ENCODE results near the gene MMS19.

Gene MMS19, protein sequence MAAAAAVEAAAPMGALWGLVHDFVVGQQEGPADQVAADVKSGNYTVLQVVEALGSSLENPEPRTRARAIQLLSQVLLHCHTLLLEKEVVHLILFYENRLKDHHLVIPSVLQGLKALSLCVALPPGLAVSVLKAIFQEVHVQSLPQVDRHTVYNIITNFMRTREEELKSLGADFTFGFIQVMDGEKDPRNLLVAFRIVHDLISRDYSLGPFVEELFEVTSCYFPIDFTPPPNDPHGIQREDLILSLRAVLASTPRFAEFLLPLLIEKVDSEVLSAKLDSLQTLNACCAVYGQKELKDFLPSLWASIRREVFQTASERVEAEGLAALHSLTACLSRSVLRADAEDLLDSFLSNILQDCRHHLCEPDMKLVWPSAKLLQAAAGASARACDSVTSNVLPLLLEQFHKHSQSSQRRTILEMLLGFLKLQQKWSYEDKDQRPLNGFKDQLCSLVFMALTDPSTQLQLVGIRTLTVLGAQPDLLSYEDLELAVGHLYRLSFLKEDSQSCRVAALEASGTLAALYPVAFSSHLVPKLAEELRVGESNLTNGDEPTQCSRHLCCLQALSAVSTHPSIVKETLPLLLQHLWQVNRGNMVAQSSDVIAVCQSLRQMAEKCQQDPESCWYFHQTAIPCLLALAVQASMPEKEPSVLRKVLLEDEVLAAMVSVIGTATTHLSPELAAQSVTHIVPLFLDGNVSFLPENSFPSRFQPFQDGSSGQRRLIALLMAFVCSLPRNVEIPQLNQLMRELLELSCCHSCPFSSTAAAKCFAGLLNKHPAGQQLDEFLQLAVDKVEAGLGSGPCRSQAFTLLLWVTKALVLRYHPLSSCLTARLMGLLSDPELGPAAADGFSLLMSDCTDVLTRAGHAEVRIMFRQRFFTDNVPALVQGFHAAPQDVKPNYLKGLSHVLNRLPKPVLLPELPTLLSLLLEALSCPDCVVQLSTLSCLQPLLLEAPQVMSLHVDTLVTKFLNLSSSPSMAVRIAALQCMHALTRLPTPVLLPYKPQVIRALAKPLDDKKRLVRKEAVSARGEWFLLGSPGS

DNA sequence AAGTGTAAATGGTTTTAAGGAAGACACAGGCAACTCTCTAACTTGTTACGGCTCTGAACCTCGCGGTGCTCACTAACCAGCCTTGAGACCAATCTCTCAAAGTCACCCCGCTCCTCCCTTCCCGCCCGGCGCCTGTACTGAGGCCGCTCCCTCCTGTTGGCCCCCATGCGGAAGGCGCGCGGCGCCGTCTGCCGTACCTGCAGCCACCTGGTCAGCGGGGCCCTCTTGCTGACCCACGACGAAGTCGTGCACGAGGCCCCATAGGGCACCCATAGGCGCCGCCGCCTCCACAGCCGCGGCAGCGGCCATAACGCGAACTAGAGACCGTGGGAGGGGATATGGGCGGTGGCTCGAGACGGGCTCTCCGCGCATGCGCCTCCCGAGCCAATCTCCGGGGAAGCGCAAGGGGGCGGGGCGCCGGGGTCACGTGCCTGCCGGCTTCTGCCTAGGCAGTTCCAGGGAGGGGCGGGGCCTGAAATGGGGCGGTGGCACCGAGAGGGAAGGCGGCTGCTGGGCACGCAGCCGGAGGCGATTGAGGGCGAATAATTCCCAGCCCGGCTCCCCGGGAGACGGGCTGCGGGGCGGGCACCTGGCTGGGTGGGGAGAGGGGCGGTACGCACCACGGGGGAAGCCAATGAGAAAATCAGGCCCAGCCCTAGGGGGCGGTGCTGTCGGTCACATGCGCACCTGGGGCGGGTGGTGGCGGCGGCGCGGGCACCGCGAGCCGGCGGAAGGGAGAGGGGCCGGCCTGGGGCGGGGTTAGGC lies at the start of gene MMS19:
MMS19 (minus strand) TSS at position 347 of the 765 bp plus-strand sequence; CDS start at position 309, 38 bp downstream.
- DNase-seq (ENCODE audit: low read depth) = peak; percentile 100

DNA sequence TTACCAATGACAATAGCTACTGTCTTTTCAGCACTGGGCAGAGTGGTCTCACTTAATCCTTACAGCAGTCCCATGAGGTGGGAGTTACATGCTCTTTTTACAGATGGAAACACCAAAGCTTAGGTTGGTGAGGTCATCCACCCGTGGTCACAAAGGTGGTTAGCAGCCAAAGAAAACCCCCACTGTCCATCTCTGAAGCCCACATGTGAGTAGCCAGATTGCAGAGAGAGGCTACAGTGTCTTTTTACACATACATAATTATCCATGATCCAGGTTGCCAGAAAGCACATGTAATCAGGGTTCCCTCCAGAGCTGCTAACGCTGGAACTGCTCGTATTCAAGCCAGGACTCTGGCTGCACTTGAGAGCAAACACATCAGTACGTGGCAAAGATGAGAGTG lies 49.7 kb upstream of the MMS19 start:
- DNase-seq (ENCODE audit: low read depth) = no peak

- no peak for DNase-seq (ENCODE audit: low read depth)
Measured at GRCh38 chr10:97547271-97547600, 49.0 kb upstream of the MMS19 start.

- no peak for DNase-seq (ENCODE audit: low read depth)
Measured at GRCh38 chr10:97546456-97547270, 48.4 kb upstream of the MMS19 start.

DNA sequence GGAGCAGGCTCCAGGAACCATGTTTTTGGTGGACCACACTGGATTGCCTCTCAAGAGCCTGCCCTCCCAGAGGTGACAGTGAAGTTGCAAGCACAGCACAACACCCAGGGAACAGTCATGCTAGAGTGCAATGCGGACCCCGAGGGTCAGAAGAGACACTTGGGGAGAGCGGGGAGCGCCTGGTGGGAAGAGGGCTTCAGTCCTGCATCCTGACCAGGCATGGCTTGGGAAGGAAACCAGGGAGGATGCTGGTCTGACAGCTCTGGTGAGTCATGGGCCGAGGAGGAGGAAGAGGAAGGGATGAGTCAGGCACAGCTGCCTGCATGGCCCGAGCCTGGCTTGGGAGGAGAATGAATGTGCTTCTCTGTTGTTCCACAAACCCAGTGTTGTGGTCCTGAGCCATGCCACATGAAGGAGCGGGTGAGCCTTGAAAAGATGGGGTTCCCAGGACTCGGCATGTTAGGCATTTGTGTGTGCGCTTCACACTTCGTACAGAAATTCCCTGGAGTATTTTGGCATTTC lies 44.9 kb upstream of the MMS19 start:
- DNase-seq (ENCODE audit: low read depth) = peak; percentile 58

- DNase-seq (ENCODE audit: low read depth) = peak; percentile 21
Measured at GRCh38 chr10:97542169-97543024, 44.2 kb upstream of the MMS19 start.

DNA sequence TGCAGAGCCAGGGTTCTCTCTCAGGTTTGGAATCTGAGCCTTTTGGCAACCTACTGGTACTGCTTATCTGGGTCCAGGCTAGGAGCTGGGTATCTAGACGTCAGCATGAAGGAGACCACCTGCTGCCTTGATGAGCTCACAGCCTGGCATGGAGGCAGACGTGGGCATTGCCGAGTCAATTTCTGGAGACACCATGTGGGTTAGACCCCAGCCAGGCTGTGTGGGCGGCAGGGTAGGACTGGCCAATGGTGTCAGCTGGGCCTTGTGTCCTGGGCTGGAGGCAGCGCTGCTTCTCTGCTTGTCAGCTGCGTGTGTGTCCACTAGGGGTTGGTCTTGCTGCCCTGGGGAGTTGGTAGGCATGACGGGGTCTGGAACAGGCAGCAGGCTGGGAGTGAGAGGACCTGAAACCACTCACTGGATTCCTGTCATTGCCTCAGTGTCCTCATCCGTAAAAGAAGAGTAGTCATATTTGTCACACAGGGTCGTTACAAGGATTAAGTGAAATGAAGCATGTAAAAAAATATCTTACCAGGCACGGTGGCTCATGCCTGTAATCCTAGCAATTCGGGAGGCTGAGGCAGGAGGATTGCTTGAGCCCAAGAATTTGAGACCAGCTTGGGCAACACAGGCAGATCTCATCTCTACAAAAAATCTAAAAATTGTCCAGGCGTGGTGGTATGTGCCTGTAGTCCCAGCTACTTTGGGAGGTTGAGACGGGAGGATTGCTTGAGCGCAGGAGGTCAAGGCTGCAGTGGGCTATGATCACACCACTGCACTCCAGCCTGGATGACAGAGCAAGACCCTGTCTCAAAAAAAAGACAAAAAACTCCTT lies 42.7 kb upstream of the MMS19 start:
- DNase-seq (ENCODE audit: low read depth) = no peak

DNA sequence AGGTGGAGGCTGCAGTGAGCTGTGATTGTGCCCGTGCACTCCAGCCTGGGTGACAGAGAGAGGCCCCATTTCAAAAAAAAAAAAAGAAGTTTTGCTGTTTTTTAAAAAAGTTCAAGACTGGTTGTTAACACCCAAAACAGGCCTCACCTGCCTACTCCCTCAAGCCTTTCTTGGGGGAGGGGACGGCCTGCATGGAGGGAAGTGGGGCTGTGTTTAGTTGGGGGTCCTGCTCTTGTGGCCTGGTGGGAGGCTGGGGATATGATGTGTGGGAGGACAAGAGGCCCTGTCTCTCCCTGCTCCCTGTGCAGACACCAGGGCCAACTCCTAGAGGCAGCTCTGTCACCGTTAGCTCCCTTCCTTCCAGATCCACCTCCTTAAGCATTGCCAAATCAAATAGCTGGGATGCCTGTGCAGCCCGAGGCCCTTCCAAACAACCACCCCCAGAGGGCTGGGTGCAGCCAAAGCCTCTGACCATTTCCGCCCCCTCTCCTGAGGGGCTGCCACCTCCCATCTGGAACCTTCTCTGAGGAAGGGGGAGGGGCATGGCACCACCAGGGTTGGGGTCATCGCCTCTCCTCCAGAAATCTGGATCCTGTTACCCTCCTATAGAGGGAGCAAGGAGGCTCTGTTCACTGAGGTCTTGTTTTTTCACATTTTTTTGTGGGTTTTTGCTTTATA lies 41.4 kb upstream of the MMS19 start:
- DNase-seq (ENCODE audit: low read depth) = no peak

DNA sequence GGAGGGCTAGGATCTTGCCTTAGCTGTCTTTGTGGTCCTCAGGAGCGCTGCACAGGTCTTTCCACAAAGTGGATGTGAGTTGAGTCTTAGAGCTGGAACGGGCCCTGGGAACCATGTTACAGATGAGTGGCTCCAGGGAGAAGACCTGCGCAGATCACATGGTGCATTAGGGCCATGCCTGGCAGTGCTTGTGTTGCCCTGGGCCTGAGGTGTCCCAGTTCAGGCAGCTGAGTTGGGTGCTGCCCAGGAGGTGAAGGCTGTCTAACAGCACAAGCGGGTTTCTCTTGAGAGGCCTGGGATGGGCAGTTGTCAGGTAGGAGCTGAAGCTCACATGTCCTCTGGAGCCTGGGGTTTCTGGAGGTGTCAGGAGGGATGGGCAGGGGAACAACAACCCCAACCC lies 40.6 kb upstream of the MMS19 start:
- no peak for DNase-seq (ENCODE audit: low read depth)

DNA sequence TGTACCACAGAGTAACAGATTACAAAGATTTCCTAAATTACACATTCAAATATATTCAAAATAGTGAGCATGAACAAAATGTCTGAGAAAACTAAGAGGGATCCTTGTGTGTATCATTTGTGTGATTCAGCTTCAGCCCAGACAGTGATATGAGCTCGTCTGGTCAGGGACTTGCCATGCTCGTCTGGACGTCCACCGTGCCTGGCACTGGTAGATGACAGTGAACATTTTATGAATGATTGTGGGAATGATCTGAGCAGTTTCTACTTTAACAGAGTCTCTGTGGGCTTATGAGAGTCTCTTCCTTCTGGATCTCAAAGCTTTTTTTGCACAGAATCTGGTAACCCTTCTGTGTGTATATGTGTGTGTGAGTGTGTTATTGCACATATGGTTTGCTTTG lies 40.2 kb upstream of the MMS19 start:
- DNase-seq (ENCODE audit: low read depth) = no peak

- no peak for DNase-seq (ENCODE audit: low read depth)
Measured at GRCh38 chr10:97537186-97537869, 39.1 kb upstream of the MMS19 start.

- peak; percentile 39 for DNase-seq (ENCODE audit: low read depth)
Measured at GRCh38 chr10:97534746-97535367, 36.6 kb upstream of the MMS19 start.

DNA sequence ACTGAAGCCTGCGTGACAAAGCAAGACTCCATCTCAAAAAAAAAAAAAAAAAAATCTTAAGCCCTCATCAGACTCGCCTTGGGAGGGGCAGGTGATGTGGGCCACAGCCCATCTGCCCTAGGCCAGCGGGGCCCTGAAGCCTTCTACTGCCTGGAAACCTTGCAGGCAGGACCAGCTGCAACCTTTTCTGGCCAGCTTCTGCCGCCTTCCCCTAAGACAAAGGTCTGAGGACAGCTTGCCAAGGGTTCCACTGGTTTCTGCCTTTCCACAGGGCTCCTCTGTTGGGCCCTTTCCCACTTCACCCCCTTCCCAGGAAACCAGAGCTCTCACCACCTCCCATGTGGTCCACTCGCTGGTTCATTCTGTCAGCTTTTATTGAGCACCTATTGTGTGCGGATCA lies 35.7 kb upstream of the MMS19 start:
- no peak for DNase-seq (ENCODE audit: low read depth)

DNA sequence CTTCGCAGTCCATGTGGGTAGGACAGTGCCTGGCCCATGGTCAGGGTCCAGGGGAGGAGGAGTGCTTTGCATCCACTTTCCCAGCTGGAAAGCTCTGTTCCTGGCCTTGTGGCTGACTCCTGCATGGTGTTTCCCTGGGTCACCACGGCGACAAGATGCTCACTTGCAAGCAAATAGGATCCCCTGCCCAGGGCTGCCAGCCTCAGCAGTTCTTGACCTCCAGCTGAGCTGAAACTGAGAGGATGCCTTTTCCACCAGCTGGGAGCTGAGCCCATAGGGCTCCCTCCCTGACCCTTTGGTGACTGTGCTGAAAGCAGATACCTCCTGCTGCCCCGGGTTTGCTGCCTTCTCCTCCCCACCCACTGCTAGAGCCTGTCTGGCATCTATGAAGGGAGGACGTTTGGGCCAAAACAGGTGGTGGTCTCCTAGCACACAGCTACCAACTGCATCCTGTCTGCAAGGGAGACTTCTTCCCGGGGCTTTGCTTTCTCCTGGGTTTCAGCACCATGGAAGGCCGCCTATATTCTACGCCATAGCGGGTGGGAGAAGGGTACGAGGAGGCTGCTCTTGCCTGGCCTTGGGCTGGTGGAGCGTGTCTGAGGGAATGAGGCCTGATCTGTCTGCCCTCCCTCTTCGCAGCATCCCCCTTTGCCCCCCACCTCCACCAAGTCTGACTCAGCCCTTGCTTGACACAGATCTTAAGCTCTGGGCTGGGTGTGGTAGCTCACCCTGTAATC lies 34.9 kb upstream of the MMS19 start:
- DNase-seq (ENCODE audit: low read depth) = no peak

DNA sequence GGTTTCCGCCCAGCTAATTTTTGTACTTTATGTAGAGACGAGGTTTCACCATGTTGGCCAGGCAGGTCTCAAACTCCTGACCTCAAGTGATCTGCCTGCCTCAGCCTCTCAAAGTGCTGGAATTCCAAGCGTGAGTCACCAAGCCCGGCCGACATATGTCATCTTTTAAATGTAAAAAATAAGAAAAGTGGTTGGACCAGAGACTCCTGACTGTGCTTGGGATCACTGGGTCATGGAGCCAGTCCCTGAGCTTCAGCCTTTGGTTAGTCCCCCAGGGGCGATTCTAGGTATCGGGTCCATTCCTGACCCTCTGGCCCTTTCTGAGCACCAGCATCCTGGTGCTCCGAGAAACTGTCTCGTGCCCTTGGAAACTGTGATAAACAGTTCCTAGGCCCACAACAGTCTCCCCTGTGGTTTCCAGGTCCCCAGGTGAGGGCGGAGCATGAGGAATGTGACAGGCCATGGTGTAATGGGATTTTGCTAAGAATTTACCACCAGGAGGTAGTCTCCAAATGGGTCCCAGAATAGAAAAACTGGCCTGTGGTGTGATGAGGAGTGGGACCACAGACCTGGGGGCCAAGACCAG lies 33.3 kb upstream of the MMS19 start:
- no peak for DNase-seq (ENCODE audit: low read depth)

DNA sequence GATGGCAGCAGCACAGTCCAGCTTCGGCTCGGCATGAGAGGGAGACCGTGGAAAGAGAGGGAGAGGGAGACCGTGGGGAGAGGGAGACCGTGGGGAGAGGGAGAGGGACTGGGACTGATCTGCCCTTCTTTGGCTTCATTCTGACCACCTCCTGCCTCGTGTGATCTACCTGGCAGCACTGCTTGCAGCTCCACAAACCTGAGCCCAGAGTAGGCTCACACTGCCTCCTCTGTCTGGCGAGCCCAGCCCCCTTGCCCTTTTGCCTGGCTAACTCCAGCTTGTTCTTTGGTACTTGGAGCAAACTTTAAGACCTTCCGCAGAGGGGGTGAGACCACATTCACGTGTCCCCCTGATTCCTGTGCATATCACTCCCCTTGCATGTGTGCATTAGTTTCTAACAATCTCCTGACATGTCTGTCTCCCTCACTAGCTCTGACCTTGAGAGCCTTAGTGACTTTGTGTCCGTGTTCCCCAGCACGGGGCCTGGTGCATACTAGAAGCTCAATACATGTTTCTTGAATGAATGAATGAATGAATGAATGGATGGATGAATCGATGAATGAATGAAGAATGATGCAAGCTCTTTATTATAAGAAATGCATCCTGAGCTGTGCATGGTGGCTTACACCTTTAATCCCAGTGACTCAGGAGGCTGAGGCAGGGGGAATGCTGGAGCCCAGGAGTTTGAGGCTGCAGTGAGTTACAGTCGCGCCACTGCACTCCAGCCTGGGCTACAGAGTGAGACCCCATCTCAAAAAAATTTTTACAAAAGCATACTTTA lies 31.7 kb upstream of the MMS19 start:
- no peak for DNase-seq (ENCODE audit: low read depth)

Data from activated T-cell treated with anti-CD3 and anti-CD28 coated beads for 48 hours (primary cell).